GM12872 (cell line): Measurements from ENCODE around the gene ZNF280C.

Experiments used
- TF ChIP-seq, protein P1 (sequence below): IDR thresholded peaks from 3 replicates; pipeline ENCODE4 v1.5.1; 2011; ENCODE audit warnings: low read depth, mild to moderate bottlenecking, low read length, moderate library complexity; ENCODE audit not compliant: insufficient read depth

ZNF280C gene, protein sequence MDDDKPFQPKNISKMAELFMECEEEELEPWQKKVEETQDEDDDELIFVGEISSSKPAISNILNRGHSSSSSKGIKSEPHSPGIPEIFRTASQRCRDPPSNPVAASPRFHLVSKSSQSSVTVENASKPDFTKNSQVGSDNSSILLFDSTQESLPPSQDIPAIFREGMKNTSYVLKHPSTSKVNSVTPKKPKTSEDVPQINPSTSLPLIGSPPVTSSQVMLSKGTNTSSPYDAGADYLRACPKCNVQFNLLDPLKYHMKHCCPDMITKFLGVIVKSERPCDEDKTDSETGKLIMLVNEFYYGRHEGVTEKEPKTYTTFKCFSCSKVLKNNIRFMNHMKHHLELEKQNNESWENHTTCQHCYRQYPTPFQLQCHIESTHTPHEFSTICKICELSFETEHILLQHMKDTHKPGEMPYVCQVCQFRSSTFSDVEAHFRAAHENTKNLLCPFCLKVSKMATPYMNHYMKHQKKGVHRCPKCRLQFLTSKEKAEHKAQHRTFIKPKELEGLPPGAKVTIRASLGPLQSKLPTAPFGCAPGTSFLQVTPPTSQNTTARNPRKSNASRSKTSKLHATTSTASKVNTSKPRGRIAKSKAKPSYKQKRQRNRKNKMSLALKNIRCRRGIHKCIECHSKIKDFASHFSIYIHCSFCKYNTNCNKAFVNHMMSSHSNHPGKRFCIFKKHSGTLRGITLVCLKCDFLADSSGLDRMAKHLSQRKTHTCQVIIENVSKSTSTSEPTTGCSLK

DNA sequence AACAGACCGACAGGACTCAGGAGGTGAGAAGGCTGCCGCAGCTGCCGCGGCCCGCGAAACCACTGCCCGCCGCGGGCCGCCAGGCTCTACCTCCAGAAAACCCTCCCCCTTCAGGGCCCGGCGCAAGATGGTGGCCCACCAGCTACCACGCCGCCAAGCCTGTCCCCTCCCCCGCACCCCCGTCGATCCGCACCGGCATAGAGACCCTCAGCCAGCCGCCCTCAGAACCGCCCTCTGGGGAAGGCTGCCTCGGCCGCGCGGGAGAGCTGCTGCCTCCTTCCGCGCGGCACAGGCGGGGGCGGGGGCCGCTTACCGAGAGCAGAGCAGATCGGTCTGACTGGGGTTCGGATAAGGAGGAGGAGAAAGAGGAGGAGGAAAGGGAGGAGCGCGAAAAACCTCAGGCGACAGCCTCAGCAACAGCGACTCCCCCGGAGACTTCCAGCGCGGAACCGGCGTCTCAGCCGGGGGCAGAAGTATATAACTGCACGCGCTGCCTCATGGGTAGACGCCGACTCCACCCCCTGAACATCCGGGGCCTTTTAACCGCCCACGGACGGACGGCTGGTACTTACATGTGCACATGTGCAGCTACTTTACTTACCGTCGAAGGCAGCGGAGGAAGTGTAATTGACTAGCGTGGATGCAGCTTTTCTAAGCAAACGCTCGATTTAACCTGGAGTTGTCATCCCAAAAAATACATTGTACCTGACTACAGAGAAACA, at the start of gene ZNF280C:
TSS of gene ZNF280C (minus strand) at position 451 of the 722 bp plus-strand sequence. CDS start 8,450 bp downstream, outside the sequence.
- TF ChIP-seq, protein P1, sequence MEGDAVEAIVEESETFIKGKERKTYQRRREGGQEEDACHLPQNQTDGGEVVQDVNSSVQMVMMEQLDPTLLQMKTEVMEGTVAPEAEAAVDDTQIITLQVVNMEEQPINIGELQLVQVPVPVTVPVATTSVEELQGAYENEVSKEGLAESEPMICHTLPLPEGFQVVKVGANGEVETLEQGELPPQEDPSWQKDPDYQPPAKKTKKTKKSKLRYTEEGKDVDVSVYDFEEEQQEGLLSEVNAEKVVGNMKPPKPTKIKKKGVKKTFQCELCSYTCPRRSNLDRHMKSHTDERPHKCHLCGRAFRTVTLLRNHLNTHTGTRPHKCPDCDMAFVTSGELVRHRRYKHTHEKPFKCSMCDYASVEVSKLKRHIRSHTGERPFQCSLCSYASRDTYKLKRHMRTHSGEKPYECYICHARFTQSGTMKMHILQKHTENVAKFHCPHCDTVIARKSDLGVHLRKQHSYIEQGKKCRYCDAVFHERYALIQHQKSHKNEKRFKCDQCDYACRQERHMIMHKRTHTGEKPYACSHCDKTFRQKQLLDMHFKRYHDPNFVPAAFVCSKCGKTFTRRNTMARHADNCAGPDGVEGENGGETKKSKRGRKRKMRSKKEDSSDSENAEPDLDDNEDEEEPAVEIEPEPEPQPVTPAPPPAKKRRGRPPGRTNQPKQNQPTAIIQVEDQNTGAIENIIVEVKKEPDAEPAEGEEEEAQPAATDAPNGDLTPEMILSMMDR, result peak; percentile 42

DNA sequence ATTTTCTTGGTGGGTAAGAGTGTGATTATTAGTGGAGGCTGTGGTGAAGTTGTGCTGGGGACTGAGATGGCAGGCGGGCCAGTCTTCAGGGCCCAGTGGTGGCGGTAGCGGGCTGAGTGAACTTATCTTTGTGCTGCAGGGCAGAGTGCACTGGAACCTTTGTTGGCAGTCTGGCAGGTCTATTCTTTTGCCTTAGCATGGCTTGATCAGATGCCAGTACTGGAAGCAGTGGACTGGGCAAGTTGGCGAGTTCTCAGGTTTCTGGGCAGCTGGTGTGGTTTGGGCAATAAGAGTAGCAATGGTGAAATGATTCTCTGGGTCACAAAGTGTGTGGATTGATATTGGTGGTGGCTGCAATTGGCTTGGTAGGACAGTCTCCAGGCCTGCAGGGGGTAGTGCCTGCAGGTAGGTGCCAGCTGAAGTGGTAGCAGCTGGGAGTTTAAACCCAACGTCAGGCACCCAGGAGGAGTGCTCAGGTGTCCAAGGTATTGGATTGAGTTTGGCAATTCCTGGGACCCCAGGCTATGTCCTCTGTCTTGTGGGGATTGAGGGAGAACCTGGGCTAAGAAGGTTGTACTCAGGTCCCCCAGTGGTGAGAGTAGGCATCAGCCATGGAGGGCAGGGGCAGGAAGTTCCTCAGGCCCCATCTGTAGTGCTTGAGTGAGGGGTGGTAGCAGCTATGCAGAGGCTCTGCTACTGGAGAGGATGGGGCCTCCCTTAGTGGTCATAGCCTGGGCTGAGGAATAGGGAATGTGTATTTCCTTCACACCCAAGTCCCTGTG, 36.1 kb upstream of the ZNF280C start:
- TF ChIP-seq, protein P1, result no peak; the same call in 2 of the 3 replicates

DNA sequence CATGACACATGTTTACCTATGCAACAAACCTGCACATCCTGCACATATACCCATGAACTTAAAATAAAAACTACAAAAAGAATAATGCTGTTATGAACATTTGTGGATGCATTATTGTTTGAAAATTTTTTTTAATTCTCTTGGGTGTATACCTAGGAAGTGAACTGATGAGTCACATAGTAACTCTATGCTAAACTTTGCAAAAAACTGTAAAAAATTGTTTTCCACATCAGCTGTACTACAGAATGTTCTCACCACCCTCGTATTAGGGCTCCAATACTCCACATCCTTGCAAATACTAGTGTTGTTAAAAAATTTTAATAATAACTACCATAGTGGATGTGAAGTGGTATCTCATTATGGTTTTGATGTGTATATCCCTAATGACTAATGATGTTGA, 33.3 kb upstream of the ZNF280C start:
- TF ChIP-seq, protein P1, result no peak

DNA sequence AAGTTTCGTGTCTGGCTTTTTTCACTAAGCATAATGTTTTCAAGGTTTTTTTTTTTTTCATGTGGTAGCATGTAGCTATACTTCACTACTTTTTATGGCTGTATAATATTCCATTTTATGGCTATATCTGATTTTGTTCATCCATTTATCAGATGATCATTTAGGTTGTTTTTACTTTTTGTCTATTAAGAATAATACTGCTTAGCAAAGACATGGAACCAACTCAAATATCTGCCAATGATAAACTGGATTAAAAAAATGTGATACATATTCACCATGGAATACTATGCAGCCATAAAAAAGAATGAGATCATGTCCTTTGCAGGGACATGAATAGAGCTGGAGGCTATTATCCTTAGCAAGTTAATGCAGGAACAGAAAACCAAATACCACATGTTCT, 32.7 kb upstream of the ZNF280C start:
- TF ChIP-seq, protein P1, result no peak

DNA sequence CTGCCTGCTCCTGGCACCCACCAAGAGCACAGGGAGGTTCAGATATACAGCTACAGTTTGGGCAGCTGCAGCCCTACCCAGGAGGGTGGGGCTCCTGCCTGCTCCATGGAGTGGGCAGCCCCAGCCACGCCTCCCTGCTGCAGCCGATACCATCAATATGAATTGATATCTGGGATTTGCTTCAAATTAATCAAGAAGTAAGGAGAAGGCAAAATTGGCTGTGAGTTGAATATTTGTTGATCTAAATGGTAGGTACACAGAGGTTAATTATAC, 31.2 kb upstream of the ZNF280C start:
- TF ChIP-seq, protein P1, result no peak

DNA sequence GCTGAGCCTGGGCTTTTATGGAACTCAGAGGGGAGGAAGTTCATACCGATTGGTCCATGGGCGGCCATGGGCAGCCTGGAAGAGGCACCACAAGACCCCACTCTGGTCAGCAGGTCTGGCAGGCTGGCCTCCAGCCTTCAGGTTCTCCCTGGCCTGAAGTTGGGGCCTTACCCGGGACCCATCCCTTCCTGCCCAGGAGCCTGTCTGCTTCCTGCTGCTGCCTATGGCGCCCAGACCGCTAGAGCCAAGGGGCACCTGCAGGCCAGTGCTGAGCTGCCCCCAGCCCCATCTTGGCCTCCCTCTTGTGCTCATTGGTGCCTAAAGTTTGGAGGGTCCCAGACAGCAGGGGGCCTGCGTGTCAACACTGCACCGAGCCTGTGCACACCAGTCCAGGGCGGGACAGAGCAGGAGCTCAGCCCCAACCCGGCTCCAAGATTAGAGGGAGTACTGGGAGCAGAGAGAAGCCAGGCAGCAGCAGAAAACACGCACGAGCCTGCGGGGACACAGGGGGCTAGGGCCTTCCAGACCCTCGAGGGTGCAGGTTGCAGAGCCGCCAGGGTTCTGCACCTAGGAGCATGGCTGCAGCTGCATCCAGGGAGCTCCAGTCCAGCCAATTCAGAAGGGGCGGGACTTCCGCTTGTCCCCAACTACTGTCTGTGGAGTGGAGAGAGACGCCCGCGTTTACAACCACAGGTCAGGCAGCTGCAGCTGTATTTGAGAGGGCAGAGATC, 30.7 kb upstream of the ZNF280C start:
- TF ChIP-seq, protein P1, result no peak
